ENCODE measurements around the gene B4GALNT1.

The B4GALNT1 gene

GRCh38 chr12:57632073-57632957 is 686 bp downstream of the B4GALNT1 start:
- Histone ChIP-seq H3K9ac (ENCODE audit: low read depth, low read length) (peak overlapping the region; percentile 62), H3K36me3 (ENCODE audit: insufficient read depth, low read length) (no peaks in the 10 kb centered on the region), H3K9me3 (replicated peaks; ENCODE audit: low read length) (no peaks in the 10 kb centered on the region), H3K4me3 (ENCODE audit: low read length) (peak overlapping the region; percentile 73), H3K4me1 (ENCODE audit: control insufficient read depth, insufficient read depth, low read length) (peaks cover 9% of the 10 kb centered on the region), H3K4me2 (ENCODE audit: low read length) (peak overlapping the region; percentile 98), H3K27me3 (ENCODE audit: control insufficient read depth, insufficient read depth, low read length) (peaks cover 34% of the 10 kb centered on the region)

- H3K9me3 ChIP-seq (replicated peaks; ENCODE audit: low read length): no peaks in the 10 kb centered on the region
- no peaks in the 10 kb centered on the region for H3K36me3 ChIP-seq (ENCODE audit: insufficient read depth, low read length)
- H3K9ac ChIP-seq (ENCODE audit: low read depth, low read length): no peak overlapping the region
- peak overlapping the region; percentile 73 for H3K4me3 ChIP-seq (ENCODE audit: low read length)
- H3K27me3 ChIP-seq (ENCODE audit: control insufficient read depth, insufficient read depth, low read length): peaks cover 38% of the 10 kb centered on the region
- peak overlapping the region; percentile 98 for H3K4me2 ChIP-seq (ENCODE audit: low read length)
- H3K4me1 ChIP-seq (ENCODE audit: control insufficient read depth, insufficient read depth, low read length): peaks cover 9% of the 10 kb centered on the region
Observed at GRCh38 chr12:57631566-57632072, 1.4 kb downstream of the B4GALNT1 start.

GRCh38 chr12:57630891-57631433 is 2.0 kb downstream of the B4GALNT1 start:
- Histone ChIP-seq H3K4me3 (ENCODE audit: low read length) (no peak overlapping the region), H3K9me3 (replicated peaks; ENCODE audit: low read length) (no peaks in the 10 kb centered on the region), H3K4me2 (ENCODE audit: low read length) (no peak overlapping the region), H3K27me3 (ENCODE audit: control insufficient read depth, insufficient read depth, low read length) (peaks cover 45% of the 10 kb centered on the region), H3K4me1 (ENCODE audit: control insufficient read depth, insufficient read depth, low read length) (peaks cover 9% of the 10 kb centered on the region), H3K9ac (ENCODE audit: low read depth, low read length) (no peak overlapping the region), H3K36me3 (ENCODE audit: insufficient read depth, low read length) (no peaks in the 10 kb centered on the region)

DNA sequence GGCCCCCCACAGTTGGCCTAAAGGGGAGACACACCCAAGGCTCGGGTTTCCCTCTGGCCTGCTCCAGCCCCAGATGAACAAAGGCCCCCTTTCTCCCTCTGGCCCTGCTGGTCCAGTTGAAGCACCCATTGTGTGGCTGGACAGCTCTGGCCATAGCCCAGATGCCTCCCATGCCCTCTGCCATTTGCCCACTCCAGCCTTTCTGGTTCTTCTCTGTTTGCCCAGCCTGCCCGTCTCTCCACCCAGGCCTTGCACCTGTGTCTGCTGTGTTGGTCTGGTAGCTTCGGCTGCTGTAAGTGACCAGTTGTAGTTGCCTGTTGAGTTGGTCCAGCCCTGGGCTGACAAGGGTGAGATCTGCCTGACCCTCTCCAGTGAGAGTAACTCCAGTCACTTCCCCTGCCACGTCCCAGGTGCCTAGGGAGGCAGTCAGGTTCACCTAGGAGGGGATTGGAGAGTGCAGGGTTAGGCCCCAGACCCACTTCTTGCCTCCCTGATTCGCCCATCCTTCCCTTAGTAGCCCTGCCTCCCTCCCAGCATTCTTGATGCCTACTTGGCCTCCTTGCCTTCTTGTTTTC is 3.0 kb downstream of the B4GALNT1 start:
- H3K9ac ChIP-seq (ENCODE audit: low read depth, low read length): no peak overlapping the region
- no peaks in the 10 kb centered on the region for H3K9me3 ChIP-seq (replicated peaks; ENCODE audit: low read length)
- H3K4me1 ChIP-seq (ENCODE audit: control insufficient read depth, insufficient read depth, low read length): peaks cover 9% of the 10 kb centered on the region
- H3K27me3 ChIP-seq (ENCODE audit: control insufficient read depth, insufficient read depth, low read length): peaks cover 54% of the 10 kb centered on the region
- no peaks in the 10 kb centered on the region for H3K36me3 ChIP-seq (ENCODE audit: insufficient read depth, low read length)
- H3K4me3 ChIP-seq (ENCODE audit: low read length): no peak overlapping the region
- H3K4me2 ChIP-seq (ENCODE audit: low read length): no peak overlapping the region

DNA sequence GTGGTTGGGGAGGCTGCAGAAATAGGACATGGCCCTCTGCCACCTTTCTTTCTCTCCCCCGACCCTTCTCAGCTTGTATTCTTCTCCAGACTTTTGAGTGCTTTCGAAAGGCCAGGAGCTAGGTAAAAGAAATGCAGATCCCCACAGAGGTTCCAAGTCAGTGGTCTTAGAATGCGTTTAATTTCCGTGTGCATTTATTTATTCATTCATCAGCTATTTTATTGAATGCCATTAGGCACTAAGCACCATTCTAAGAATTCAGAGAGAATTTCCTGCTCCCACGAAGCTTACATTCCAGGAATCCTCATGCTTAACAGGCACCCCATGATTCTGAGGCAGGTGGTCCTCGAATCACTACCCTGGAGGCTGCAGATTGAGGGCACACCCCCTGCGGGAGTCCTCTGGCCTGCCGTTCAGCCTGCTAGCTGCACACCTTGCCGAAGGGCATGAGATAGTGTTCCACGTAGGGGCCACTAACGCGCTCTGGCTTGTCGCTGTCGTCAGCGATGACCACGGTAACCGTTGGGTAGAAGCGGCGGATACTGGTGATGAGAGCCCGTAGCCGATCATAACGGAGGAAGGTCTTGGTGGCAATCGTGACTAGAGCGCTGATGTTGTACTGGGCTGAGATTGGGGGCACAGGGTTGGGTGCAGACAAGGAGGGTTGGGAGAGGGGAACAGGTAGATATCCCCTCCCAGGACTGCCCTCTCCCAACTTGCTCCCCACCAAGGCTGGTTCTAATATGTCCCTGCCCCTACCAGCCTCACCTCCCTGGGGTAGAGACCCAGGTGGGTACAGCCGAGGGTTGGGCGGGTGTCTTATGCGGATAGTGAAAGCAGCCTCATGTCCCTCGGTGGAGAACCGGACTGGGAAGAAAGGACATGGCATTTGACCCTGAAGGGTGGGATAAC is 4.5 kb downstream of the B4GALNT1 start:
- Histone ChIP-seq H3K4me3 (ENCODE audit: low read length) (no peak overlapping the region), H3K9ac (ENCODE audit: low read depth, low read length) (no peak overlapping the region), H3K36me3 (ENCODE audit: insufficient read depth, low read length) (no peaks in the 10 kb centered on the region), H3K4me2 (ENCODE audit: low read length) (no peak overlapping the region), H3K4me1 (ENCODE audit: control insufficient read depth, insufficient read depth, low read length) (peaks cover 9% of the 10 kb centered on the region), H3K27me3 (ENCODE audit: control insufficient read depth, insufficient read depth, low read length) (peaks cover 68% of the 10 kb centered on the region), H3K9me3 (replicated peaks; ENCODE audit: low read length) (no peaks in the 10 kb centered on the region)

- no peaks in the 10 kb centered on the region for H3K9me3 ChIP-seq (replicated peaks; ENCODE audit: low read length)
- H3K4me2 ChIP-seq (ENCODE audit: low read length): no peak overlapping the region
- H3K36me3 ChIP-seq (ENCODE audit: insufficient read depth, low read length): no peaks in the 10 kb centered on the region
- no peak overlapping the region for H3K4me3 ChIP-seq (ENCODE audit: low read length)
- no peak overlapping the region for H3K9ac ChIP-seq (ENCODE audit: low read depth, low read length)
- H3K27me3 ChIP-seq (ENCODE audit: control insufficient read depth, insufficient read depth, low read length): peaks cover 72% of the 10 kb centered on the region
- H3K4me1 ChIP-seq (ENCODE audit: control insufficient read depth, insufficient read depth, low read length): peaks cover 4% of the 10 kb centered on the region
Observed at GRCh38 chr12:57627501-57628279, 5.3 kb downstream of the B4GALNT1 start.

DNA sequence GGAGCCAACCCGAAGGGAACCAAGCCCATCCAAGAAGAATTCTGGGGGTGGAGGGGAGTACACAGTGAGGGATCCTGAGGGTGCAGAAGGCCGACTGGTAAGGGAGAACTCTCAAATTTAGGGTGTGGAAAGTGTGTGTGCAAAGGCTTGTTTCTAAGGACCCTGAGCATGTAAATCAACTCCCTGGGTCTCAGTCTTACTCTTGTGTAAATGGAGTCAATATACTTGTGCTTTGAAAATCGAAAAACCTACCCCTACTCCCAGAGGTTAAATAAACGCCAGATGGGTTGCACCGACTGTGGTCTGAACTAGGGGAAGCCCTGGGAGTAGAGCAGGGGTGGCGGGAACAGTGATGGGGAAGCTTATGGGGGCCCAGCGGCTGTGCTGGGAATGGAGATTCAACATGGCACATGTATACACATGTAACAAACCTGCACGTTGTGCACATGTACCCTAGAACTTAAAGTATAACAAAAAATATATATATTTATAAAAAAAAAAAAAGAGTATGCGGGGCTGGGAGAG is 6.0 kb downstream of the B4GALNT1 start:
- H3K27me3 ChIP-seq (ENCODE audit: control insufficient read depth, insufficient read depth, low read length): peaks cover 75% of the 10 kb centered on the region

GRCh38 chr12:57626111-57626920 is 6.7 kb downstream of the B4GALNT1 start:
- peaks cover 75% of the 10 kb centered on the region for H3K27me3 ChIP-seq (ENCODE audit: control insufficient read depth, insufficient read depth, low read length)
- no peak overlapping the region for H3K4me2 ChIP-seq (ENCODE audit: low read length)

More for the DNA sequence above, 6.0 kb downstream of the B4GALNT1 start:
- Histone ChIP-seq H3K9ac (ENCODE audit: low read depth, low read length) (no peak overlapping the region), H3K36me3 (ENCODE audit: insufficient read depth, low read length) (no peaks in the 10 kb centered on the region), H3K4me3 (ENCODE audit: low read length) (no peak overlapping the region), H3K4me1 (ENCODE audit: control insufficient read depth, insufficient read depth, low read length) (no peaks in the 10 kb centered on the region), H3K4me2 (ENCODE audit: low read length) (no peak overlapping the region), H3K9me3 (replicated peaks; ENCODE audit: low read length) (no peaks in the 10 kb centered on the region)

DNA sequence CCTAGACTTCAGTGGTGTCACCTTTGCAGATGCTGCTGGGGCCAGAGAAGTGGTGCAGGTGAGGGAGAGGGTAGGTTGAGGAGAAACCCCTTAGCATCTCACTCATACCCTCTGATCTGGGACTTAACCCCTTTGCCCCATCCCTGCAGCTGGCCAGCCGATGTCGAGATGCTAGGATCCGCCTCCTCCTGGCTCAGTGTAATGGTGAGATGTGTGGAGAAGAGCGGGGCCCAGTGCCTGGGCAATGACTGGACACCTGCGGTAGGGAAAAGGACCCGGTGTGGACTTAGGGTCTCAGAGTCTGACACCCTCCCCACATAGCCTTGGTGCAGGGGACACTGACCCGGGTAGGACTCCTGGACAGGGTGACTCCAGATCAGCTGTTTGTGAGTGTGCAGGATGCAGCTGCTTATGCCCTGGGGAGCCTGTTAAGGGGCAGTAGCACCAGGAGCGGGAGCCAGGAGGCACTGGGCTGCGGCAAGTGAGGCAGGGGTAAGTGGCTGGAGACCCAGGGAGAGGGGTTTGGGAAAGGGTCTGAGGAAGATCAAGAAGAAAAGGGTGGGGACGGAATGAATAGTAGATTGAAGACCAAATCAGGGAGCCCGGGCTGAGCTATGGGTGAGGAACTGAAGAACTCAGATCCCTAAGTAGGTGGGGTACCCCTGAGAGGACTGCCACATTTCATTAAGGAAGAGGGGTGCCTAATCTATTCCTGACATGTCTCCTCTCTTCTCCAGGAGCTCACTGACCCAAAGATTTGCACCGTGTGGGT is 7.6 kb downstream of the B4GALNT1 start:
- Histone ChIP-seq H3K27me3 (ENCODE audit: control insufficient read depth, insufficient read depth, low read length) (peaks cover 81% of the 10 kb centered on the region), H3K4me3 (ENCODE audit: low read length) (no peak overlapping the region), H3K36me3 (ENCODE audit: insufficient read depth, low read length) (no peaks in the 10 kb centered on the region)

More at GRCh38 chr12:57626111-57626920, 6.7 kb downstream of the B4GALNT1 start:
- no peaks in the 10 kb centered on the region for H3K36me3 ChIP-seq (ENCODE audit: insufficient read depth, low read length)
- no peak overlapping the region for H3K4me3 ChIP-seq (ENCODE audit: low read length)
- H3K4me1 ChIP-seq (ENCODE audit: control insufficient read depth, insufficient read depth, low read length): peaks cover 4% of the 10 kb centered on the region
- H3K9me3 ChIP-seq (replicated peaks; ENCODE audit: low read length): no peaks in the 10 kb centered on the region
- H3K9ac ChIP-seq (ENCODE audit: low read depth, low read length): no peak overlapping the region

More for the DNA sequence above, 7.6 kb downstream of the B4GALNT1 start:
- no peak overlapping the region for H3K4me2 ChIP-seq (ENCODE audit: low read length)
- H3K9ac ChIP-seq (ENCODE audit: low read depth, low read length): no peak overlapping the region
- H3K4me1 ChIP-seq (ENCODE audit: control insufficient read depth, insufficient read depth, low read length): peaks cover 9% of the 10 kb centered on the region
- no peaks in the 10 kb centered on the region for H3K9me3 ChIP-seq (replicated peaks; ENCODE audit: low read length)
